HG02943 (cell line): ENCODE measurements around the gene ZGPAT.
"Not testable (repeated sequence)": the region's sequence is repeated elsewhere in the genome, so short reads cannot be mapped to it uniquely, and the experiment has no call there.

Experiments used
- ATAC-seq: cut with Tn5 transposase; IDR thresholded peaks from one replicate; pipeline ENCODE4 v1.9.1; 2021; ENCODE audit warnings: mild to moderate bottlenecking, low read depth, moderate library complexity; ENCODE audit not compliant: unreplicated experiment

ZGPAT gene

GRCh38 chr20:63755933-63756647, 48.3 kb downstream of the ZGPAT start:
- ATAC-seq, result no peak

GRCh38 chr20:63756648-63756991, 48.8 kb downstream of the ZGPAT start:
- no peak for ATAC-seq

GRCh38 chr20:63758152-63758551, 50.3 kb downstream of the ZGPAT start:
- no peak for ATAC-seq

- ATAC-seq, result no peak
Measured at GRCh38 chr20:63759377-63759901, 51.6 kb downstream of the ZGPAT start.

GRCh38 chr20:63765082-63765873, 57.4 kb downstream of the ZGPAT start:
- ATAC-seq, result no peak

GRCh38 chr20:63765902-63766301, 58.1 kb downstream of the ZGPAT start:
- ATAC-seq, result no peak

- no peak for ATAC-seq
Measured at GRCh38 chr20:63766695-63767426, 59.0 kb downstream of the ZGPAT start.

GRCh38 chr20:63767456-63767855, 59.6 kb downstream of the ZGPAT start:
- no peak for ATAC-seq

- ATAC-seq, result no peak
Measured at GRCh38 chr20:63767886-63768285, 60.0 kb downstream of the ZGPAT start.

- ATAC-seq, result no peak
Measured at GRCh38 chr20:63768591-63769515, 61.0 kb downstream of the ZGPAT start.

- ATAC-seq, result no peak
Measured at GRCh38 chr20:63769891-63770474, 62.1 kb downstream of the ZGPAT start.

- no peak for ATAC-seq
Measured at GRCh38 chr20:63771046-63771707, 63.3 kb downstream of the ZGPAT start.

- no peak for ATAC-seq
Measured at GRCh38 chr20:63772781-63773518, 65.1 kb downstream of the ZGPAT start.

GRCh38 chr20:63773571-63774241, 65.9 kb downstream of the ZGPAT start:
- ATAC-seq, result no peak

- ATAC-seq, result no peak
Measured at GRCh38 chr20:63774306-63774705, 66.5 kb downstream of the ZGPAT start.

- no peak for ATAC-seq
Measured at GRCh38 chr20:63775096-63775978, 67.5 kb downstream of the ZGPAT start.

GRCh38 chr20:63776875-63777274, 69.0 kb downstream of the ZGPAT start:
- not testable (repeated sequence) for ATAC-seq
